ENCODE data around the gene TCF20. TPM values are rescaled to one million over a fixed set of nuclear protein-coding genes. Genes with fewer than 3 reads are reported as not detected.

The TCF20 gene
- total and polyA plus RNA-seq, 2 donors (not counting 1 experiment from before 2014, with no cell fraction given): 16.4 to 81.3 TPM

GRCh38 chr22:42318967-42319366, 48.5 kb upstream of the TCF20 start:
- CTCF ChIA-PET: interaction anchor here (1.3 kb wide), 1 partner anchor 118 kb away, joined by 5 read pairs; no protein-coding TSS in a partner anchor
- H3K79me2 ChIP-seq (ENCODE audit: control insufficient read depth, insufficient read depth, low read length): no peaks in the 10 kb centered on the region
- H3K9me3 ChIP-seq (ENCODE audit: control extremely low read depth in 1 of 3, control insufficient read depth in 2 of 3, insufficient read depth in 1 of 3, low read length in 2 of 3): peaks cover 0 to 4% (median 0%) of the 10 kb centered on the region in 3 donors
- H3K27ac Mint-ChIP-seq: no peak overlapping the region
- no peak overlapping the region for H3K4me3 Mint-ChIP-seq
- no peak overlapping the region for H2AFZ ChIP-seq (ENCODE audit: insufficient read depth, low read depth, low read length, poor library complexity, severe bottlenecking)
- no peak overlapping the region for H3K9ac ChIP-seq (ENCODE audit: low read length)
- no peaks in the 10 kb centered on the region for H4K20me1 ChIP-seq (ENCODE audit: control insufficient read depth, insufficient read depth, low read length, poor library complexity, severe bottlenecking)
- no peaks in the 10 kb centered on the region for H3K9me3 Mint-ChIP-seq (ENCODE audit: insufficient read depth)
- peaks cover 0 to 13% (median 2%) of the 10 kb centered on the region in 4 experiments for H3K27me3 ChIP-seq (replicated peaks in 1 of 4; ENCODE audit: control extremely low read depth in 1 of 4, control insufficient read depth in 3 of 4, insufficient read depth in 4 of 4, low read length in 3 of 4)
- H3K27me3 Mint-ChIP-seq: peaks cover 21% of the 10 kb centered on the region
- no peak overlapping the region for H3K4me3 ChIP-seq (ENCODE audit: control extremely low read depth in 1 of 5, extremely low read depth in 1 of 5, insufficient read depth in 1 of 5, low read depth in 2 of 5, low read length in 4 of 5)
- intact Hi-C loops (cut with micrococcal nuclease): no loop called here
- ATAC-seq (ENCODE audit: low read depth) (no peak), DNase-seq (no peak)
- no peak overlapping the region for H3K27ac ChIP-seq (ENCODE audit: low read length in 2 of 2)
- no peak overlapping the region for H3K4me2 ChIP-seq (replicated peaks; ENCODE audit: low read depth, low read length, poor library complexity, severe bottlenecking)
- peaks cover 10% of the 10 kb centered on the region for H3K4me1 Mint-ChIP-seq
- H3K36me3 ChIP-seq (replicated peaks in 1 of 2; ENCODE audit: control extremely low read depth in 1 of 2, control insufficient read depth in 1 of 2, extremely low read depth in 1 of 2, insufficient read depth in 2 of 2, low read length in 1 of 2): no peaks in the 10 kb centered on the region
- no peak for TF ChIP-seq CTCF (IDR thresholded peaks at IDR 0.05)
- no peak for TF ChIP-seq EZH2 (IDR thresholded peaks at IDR 0.05; ENCODE audit: borderline replicate concordance, insufficient read depth, low read depth, low read length, poor library complexity, severe bottlenecking)
- POLR2A ChIA-PET: no interaction called here
- whole genome bisulfite sequencing (ENCODE audit: insufficient coverage): 85% methylated on average over 3 of the region's 3 CpGs
- H3K4me1 ChIP-seq (ENCODE audit: control insufficient read depth in 2 of 2, insufficient read depth in 2 of 2, low read length in 2 of 2): peaks cover 0 to 7% of the 10 kb centered on the region in 2 donors

- Mint-ChIP-seq H3K9me3 (ENCODE audit: insufficient read depth) (no peaks in the 10 kb centered on the region), H3K4me1 (peaks cover 12% of the 10 kb centered on the region), H3K27me3 (peaks cover 30% of the 10 kb centered on the region), H3K27ac (no peak overlapping the region), H3K4me3 (no peak overlapping the region)
- Histone ChIP-seq H3K4me1 (ENCODE audit: control insufficient read depth in 2 of 2, insufficient read depth in 2 of 2, low read length in 2 of 2) (peaks cover 0 to 12% of the 10 kb centered on the region in 2 donors), H3K27ac (ENCODE audit: low read length in 2 of 2) (no peak overlapping the region), H3K4me3 (ENCODE audit: control extremely low read depth in 1 of 5, extremely low read depth in 1 of 5, insufficient read depth in 1 of 5, low read depth in 2 of 5, low read length in 4 of 5) (no peak overlapping the region), H3K36me3 (replicated peaks in 1 of 2; ENCODE audit: control extremely low read depth in 1 of 2, control insufficient read depth in 1 of 2, extremely low read depth in 1 of 2, insufficient read depth in 2 of 2, low read length in 1 of 2) (no peaks in the 10 kb centered on the region), H4K20me1 (ENCODE audit: control insufficient read depth, insufficient read depth, low read length, poor library complexity, severe bottlenecking) (no peaks in the 10 kb centered on the region), H3K9me3 (ENCODE audit: control extremely low read depth in 1 of 3, control insufficient read depth in 2 of 3, insufficient read depth in 1 of 3, low read length in 2 of 3) (peaks cover 0 to 4% (median 0%) of the 10 kb centered on the region in 3 donors), H3K4me2 (replicated peaks; ENCODE audit: low read depth, low read length, poor library complexity, severe bottlenecking) (no peak overlapping the region), H3K9ac (ENCODE audit: low read length) (no peak overlapping the region), H3K79me2 (ENCODE audit: control insufficient read depth, insufficient read depth, low read length) (no peaks in the 10 kb centered on the region), H3K27me3 (replicated peaks in 1 of 4; ENCODE audit: control extremely low read depth in 1 of 4, control insufficient read depth in 3 of 4, insufficient read depth in 4 of 4, low read length in 3 of 4) (peaks cover 0 to 19% (median 2%) of the 10 kb centered on the region in 4 experiments), H2AFZ (ENCODE audit: insufficient read depth, low read depth, low read length, poor library complexity, severe bottlenecking) (no peak overlapping the region)
- no peak for TF ChIP-seq CTCF (IDR thresholded peaks at IDR 0.05)
- no peak for ATAC-seq (ENCODE audit: low read depth)
- CTCF ChIA-PET: interaction anchor here (1.3 kb wide), 1 partner anchor 119 kb away, joined by 5 read pairs; no protein-coding TSS in a partner anchor
- WGBS (ENCODE audit: insufficient coverage): 91% methylated on average over 21 of the region's 25 CpGs
- no peak for DNase-seq
- POLR2A ChIA-PET: no interaction called here
- intact Hi-C loops (cut with micrococcal nuclease): no loop called here
Measured at GRCh38 chr22:42317691-42318547, 47.5 kb upstream of the TCF20 start.

Measured in B cell (primary cell).